H9 (cell line): Measurements from ENCODE around the gene SYNPO2. TPM values are rescaled to one million over a fixed set of nuclear protein-coding genes. Genes with fewer than 3 reads are reported as not detected.

Experiments
- DNase-seq: peaks from one replicate; pipeline ENCODE4 v3.0.0-alpha.2; 2017
- H2AFZ ChIP-seq: one replicate; pipeline ENCODE4 v1.6.1; 2013; ENCODE audit warnings: mild to moderate bottlenecking, low read length, control low read depth, moderate library complexity
- H2AK5ac ChIP-seq: 2 replicates; pipeline ENCODE4 v1.6.1; 2013; ENCODE audit warnings: low read length, control low read depth, mixed read lengths; ENCODE audit not compliant: insufficient read length
- H2BK120ac ChIP-seq: one replicate; pipeline ENCODE4 v1.6.1; 2013; ENCODE audit warnings: low read depth, mild to moderate bottlenecking, low read length, control low read depth, inconsistent platforms; ENCODE audit not compliant: poor library complexity, severe bottlenecking
- H2BK12ac ChIP-seq: 2 replicates; pipeline ENCODE4 v1.6.1; 2013; ENCODE audit warnings: low read length, control low read depth, mixed read lengths, low read depth; ENCODE audit not compliant: insufficient read length
- H2BK15ac ChIP-seq: 2 replicates; pipeline ENCODE4 v1.6.1; 2013; ENCODE audit warnings: low read depth, low read length, control low read depth
- H2BK20ac ChIP-seq: one replicate; pipeline ENCODE4 v1.6.1; 2013; ENCODE audit warnings: low read depth, mild to moderate bottlenecking, low read length, control low read depth, inconsistent platforms; ENCODE audit not compliant: poor library complexity, severe bottlenecking
- H2BK5ac ChIP-seq: 2 replicates; pipeline ENCODE4 v1.6.1; 2013; ENCODE audit warnings: low read length, control low read depth, mixed read lengths; ENCODE audit not compliant: insufficient read length
- H3K14ac ChIP-seq: 2 replicates; pipeline ENCODE4 v1.6.1; 2013; ENCODE audit warnings: low read length, control low read depth; ENCODE audit not compliant: insufficient read depth
- H3K18ac ChIP-seq: 2 replicates; pipeline ENCODE4 v1.6.1; 2013; ENCODE audit warnings: low read depth, mild to moderate bottlenecking, mixed read lengths, low read length, control low read depth; ENCODE audit not compliant: insufficient read length
- H3K23ac ChIP-seq: 2 replicates; pipeline ENCODE4 v1.6.1; 2013; ENCODE audit warnings: low read length, control low read depth, mixed read lengths, low read depth; ENCODE audit not compliant: insufficient read length
- H3K23me2 ChIP-seq: 2 replicates; pipeline ENCODE4 v1.6.1; 2013; ENCODE audit warnings: low read depth, mild to moderate bottlenecking, mixed read lengths, low read length, control low read depth; ENCODE audit not compliant: insufficient read length, poor library complexity, severe bottlenecking
- H3K27ac ChIP-seq: 2 replicates; pipeline ENCODE4 v1.5.1; 2013; ENCODE audit warnings: low read length, control low read depth, mixed read lengths, low read depth; ENCODE audit not compliant: insufficient read length
- H3K27me3 ChIP-seq: 2 replicates; pipeline ENCODE4 v1.6.1; 2013; ENCODE audit warnings: low read length, control low read depth, inconsistent platforms; ENCODE audit not compliant: insufficient read depth
- H3K4ac ChIP-seq: 2 replicates; pipeline ENCODE4 v1.6.1; 2013; ENCODE audit warnings: low read depth, mild to moderate bottlenecking, control low read depth, inconsistent platforms, low read length, moderate library complexity
- H3K4me1 ChIP-seq: 2 replicates; pipeline ENCODE4 v1.6.1; 2013; ENCODE audit warnings: low read length, control low read depth, inconsistent platforms; ENCODE audit not compliant: insufficient read depth
- H3K4me2 ChIP-seq: 2 replicates; pipeline ENCODE4 v1.6.1; 2013; ENCODE audit warnings: low read length, control low read depth, mixed read lengths; ENCODE audit not compliant: insufficient read length, insufficient read depth
- H3K56ac ChIP-seq: 2 replicates; pipeline ENCODE4 v1.6.1; 2013; ENCODE audit warnings: low read depth, mild to moderate bottlenecking, mixed read lengths, low read length, control low read depth; ENCODE audit not compliant: insufficient read length
- H3K79me1 ChIP-seq: 2 replicates; pipeline ENCODE4 v1.6.1; 2013; ENCODE audit warnings: low read depth, mild to moderate bottlenecking, moderate library complexity, low read length, control low read depth, inconsistent platforms; ENCODE audit not compliant: insufficient read depth, poor library complexity, severe bottlenecking
- H3K79me2 ChIP-seq: 2 replicates; pipeline ENCODE4 v1.6.1; 2013; ENCODE audit warnings: low read length, control low read depth, inconsistent platforms; ENCODE audit not compliant: insufficient read depth
- H3K9ac ChIP-seq: 2 replicates; pipeline ENCODE4 v1.6.1; 2013; ENCODE audit warnings: low read length, control low read depth, mixed read lengths; ENCODE audit not compliant: insufficient read length; ENCODE audit errors: extremely low read depth
- H3K9me3 ChIP-seq: one replicate; pipeline ENCODE4 v1.6.1; 2013; ENCODE audit warnings: low read depth, low read length, inconsistent platforms; ENCODE audit not compliant: control insufficient read depth
- H3T11ph ChIP-seq: one replicate; pipeline ENCODE4 v1.6.1; 2013; ENCODE audit warnings: mild to moderate bottlenecking, low read length, control low read depth, inconsistent platforms
- H4K20me1 ChIP-seq: one replicate; pipeline ENCODE4 v1.6.1; 2013; ENCODE audit not compliant: control insufficient read depth, insufficient read length, insufficient read depth
- H4K5ac ChIP-seq: 2 replicates; pipeline ENCODE4 v1.6.1; 2013; ENCODE audit warnings: low read depth, mild to moderate bottlenecking, mixed read lengths, low read length, control low read depth; ENCODE audit not compliant: insufficient read length
- H4K8ac ChIP-seq: replicated peaks from 2 replicates; pipeline ENCODE4 v1.6.1; 2013; ENCODE audit warnings: low read length, control low read depth, mixed read lengths, low read depth; ENCODE audit not compliant: insufficient read length
- H4K91ac ChIP-seq: 2 replicates; pipeline ENCODE4 v1.6.1; 2013; ENCODE audit warnings: low read depth, mild to moderate bottlenecking, moderate library complexity, mixed read lengths, low read length, control low read depth; ENCODE audit not compliant: insufficient read length
- H3K27ac Mint-ChIP-seq, 3 experiments: 2 replicates in 2 of 3; 3 replicates in 1 of 3; pipeline ENCODE4 v1.8.0; 2020 to 2021; ENCODE audit warnings: mixed read lengths in 3 of 3, mild to moderate bottlenecking in 1 of 3, moderate library complexity in 1 of 3
- H3K27me3 Mint-ChIP-seq: 2 replicates; pipeline ENCODE4 v1.8.0; 2021; ENCODE audit warnings: low read depth, mild to moderate bottlenecking, moderate library complexity, mixed read lengths
- H3K36me3 Mint-ChIP-seq, 3 experiments: 2 replicates in 2 of 3; 3 replicates in 1 of 3; pipeline ENCODE4 v1.8.0; 2020 to 2021; ENCODE audit warnings: low read depth in 3 of 3, mixed read lengths in 3 of 3; ENCODE audit not compliant: insufficient read depth in 1 of 3
- H3K4me1 Mint-ChIP-seq, 2 experiments: 2 replicates each; pipeline ENCODE4 v1.8.0; 2020; ENCODE audit warnings: mixed read lengths in 2 of 2
- H3K4me3 Mint-ChIP-seq, 2 experiments: 2 replicates in 1 of 2; 3 replicates in 1 of 2; pipeline ENCODE4 v1.8.0; 2020 to 2021; ENCODE audit warnings: mild to moderate bottlenecking in 2 of 2, mixed read lengths in 2 of 2, moderate library complexity in 1 of 2
- H3K9me3 Mint-ChIP-seq, 2 experiments: 2 replicates in 1 of 2; 3 replicates in 1 of 2; pipeline ENCODE4 v1.8.0; 2020; ENCODE audit warnings: mild to moderate bottlenecking in 2 of 2, mixed read lengths in 2 of 2, moderate library complexity in 1 of 2
- CTCF ChIP-seq: fragments of 200-600 bp; sonication (generic); conservative IDR thresholded peaks from 3 replicates; pipeline ENCODE4 v1.8.0; 2021; ENCODE audit warnings: antibody characterized with exemption, mild to moderate bottlenecking
- WGBS: extraction: QIAGEN DNeasy Blood & Tissue Kit; methylation state at CpG from one replicate; pipeline ENCODE4 v1.1.7; 2013; ENCODE audit warnings: missing lambda C conversion rate, low lambda C conversion rate, mixed read lengths; ENCODE audit not compliant: insufficient read length; ENCODE audit errors: extremely low coverage; 5-methylcytosine and 5-hydroxymethylcytosine counted together
- total RNA-seq: library from RNA; stranded (reverse); gene quantifications from 2 replicates; pipeline ENCODE4 v1.2.1, GENCODE V29; 2021

SYNPO2 gene
- total RNA-seq, 1 experiment from 2014 or later = 1.1 TPM

DNA sequence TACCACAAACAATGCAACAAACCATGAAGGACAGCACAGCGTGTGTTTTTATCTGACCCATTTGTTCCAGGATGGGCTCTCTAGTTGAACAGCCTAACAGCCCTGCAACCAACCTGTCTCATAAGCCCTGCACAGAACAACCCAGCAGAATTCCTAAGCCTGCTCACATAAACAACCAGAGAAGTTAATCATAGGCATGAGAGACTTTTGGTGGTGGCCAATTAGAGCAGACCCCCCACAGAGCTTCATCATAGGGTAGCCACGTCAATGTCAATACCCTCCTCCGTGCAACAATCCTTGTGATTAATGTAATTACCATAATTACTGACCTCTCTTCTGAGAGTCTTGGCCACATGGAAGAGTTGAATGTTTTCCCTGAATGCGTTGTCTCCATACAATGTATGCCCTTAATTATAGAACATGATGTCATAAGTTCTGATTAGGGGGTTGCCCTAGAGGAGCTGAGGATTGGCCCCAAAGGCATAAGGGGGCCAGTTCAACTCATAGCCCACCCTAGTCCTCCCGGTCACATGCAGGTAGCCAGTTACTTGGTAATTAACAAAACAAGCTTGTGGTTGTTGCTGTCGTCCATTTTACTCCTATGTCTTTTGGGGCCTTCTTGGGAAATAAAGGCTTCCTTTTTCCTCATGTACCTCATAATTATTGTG lies 92.7 kb downstream of the SYNPO2 start:
- no peak overlapping the region for H3K23ac ChIP-seq
- no peak overlapping the region for H4K8ac ChIP-seq
- H3K9ac ChIP-seq = no peak overlapping the region
- Mint-ChIP-seq H3K27ac (no peak overlapping the region), H3K4me1 (peaks cover 8 to 11% of the 10 kb centered on the region in 2 experiments), H3K9me3 (no peaks in the 10 kb centered on the region), H3K4me3 (no peak overlapping the region), H3K27me3 (no peaks in the 10 kb centered on the region), H3K36me3 (no peaks in the 10 kb centered on the region)
- no peaks in the 10 kb centered on the region for H3K4me1 ChIP-seq
- no peak overlapping the region for H2AK5ac ChIP-seq
- no peak overlapping the region for H2BK120ac ChIP-seq
- no peak overlapping the region for H2BK12ac ChIP-seq
- TF ChIP-seq CTCF = no peak
- no peak overlapping the region for H4K5ac ChIP-seq
- H3K79me1 ChIP-seq = no peaks in the 10 kb centered on the region
- H2BK20ac ChIP-seq = no peak overlapping the region
- no peak overlapping the region for H3K18ac ChIP-seq
- no peak overlapping the region for H3K4ac ChIP-seq
- no peak overlapping the region for H2AFZ ChIP-seq
- H2BK15ac ChIP-seq = no peak overlapping the region
- H3K14ac ChIP-seq = no peak overlapping the region
- H3K27ac ChIP-seq = no peak overlapping the region
- no peak overlapping the region for H3K4me2 ChIP-seq
- no peak overlapping the region for H3T11ph ChIP-seq
- no peak overlapping the region for H3K56ac ChIP-seq
- DNase-seq = no peak
- H3K9me3 ChIP-seq = no peaks in the 10 kb centered on the region
- H3K79me2 ChIP-seq = no peaks in the 10 kb centered on the region
- no peaks in the 10 kb centered on the region for H4K20me1 ChIP-seq
- no peak overlapping the region for H2BK5ac ChIP-seq
- H4K91ac ChIP-seq = no peak overlapping the region
- no peaks in the 10 kb centered on the region for H3K27me3 ChIP-seq
- no peaks in the 10 kb centered on the region for H3K23me2 ChIP-seq
- WGBS = no CpG with 5 or more reads among the region's 6 CpGs
